Sigmoid colon (tissue), 3 donors: ENCODE data around the gene PECR.

ENCODE experiments used
- CTCF ChIP-seq, 4 experiments: fragments of 450-650 bp in 3 of 4; fragments of 200-600 bp in 1 of 4; IDR thresholded peaks; one replicate each; pipeline ENCODE4 v1.5.1; 2016 to 2019; ENCODE audit warnings: antibody characterized with exemption in 4 of 4, mild to moderate bottlenecking in 3 of 4, moderate library complexity in 2 of 4
- POLR2A ChIP-seq, 2 donors: fragments of 450-650 bp; IDR thresholded peaks; one replicate each; pipeline ENCODE4 v1.6.1; 2016; ENCODE audit warnings: antibody characterized with exemption in 2 of 2, mild to moderate bottlenecking in 2 of 2, moderate library complexity in 2 of 2

- no peak for TF ChIP-seq POLR2A (IDR thresholded peaks at IDR 0.05)
- no peak for TF ChIP-seq CTCF (IDR thresholded peaks at IDR 0.05)
Measured at GRCh38 chr2:216030216-216030615, 51.4 kb downstream of the PECR start.
